Parathyroid adenoma (tissue), 2 donors: ENCODE measurements around the gene KCNK4.

Experiments used
- H2AFZ ChIP-seq: fragments of 300-600 bp; sonication (generic); one replicate; pipeline ENCODE4 v1.7.0; 2017; ENCODE audit warnings: antibody characterized with exemption, mild to moderate bottlenecking
- H3K27ac ChIP-seq: fragments of 300-600 bp; sonication (generic); one replicate; pipeline ENCODE4 v1.7.0; 2017
- H3K27me3 ChIP-seq: fragments of 300-600 bp; sonication (generic); one replicate; pipeline ENCODE4 v1.7.0; 2017; ENCODE audit warnings: low read length; ENCODE audit not compliant: control insufficient read depth, insufficient read depth
- H3K36me3 ChIP-seq: fragments of 300-600 bp; sonication (generic); one replicate; pipeline ENCODE4 v1.7.0; 2017; ENCODE audit warnings: low read length; ENCODE audit not compliant: control insufficient read depth, insufficient read depth
- H3K4me1 ChIP-seq: fragments of 300-600 bp; sonication (generic); one replicate; pipeline ENCODE4 v1.7.0; 2017; ENCODE audit warnings: control low read depth
- H3K4me2 ChIP-seq: fragments of 300-600 bp; sonication (generic); one replicate; pipeline ENCODE4 v1.7.0; 2017; ENCODE audit warnings: low read length
- H3K4me3 ChIP-seq: fragments of 300-600 bp; sonication (generic); one replicate; pipeline ENCODE4 v1.7.0; 2017; ENCODE audit warnings: low read depth, low read length
- H3K79me2 ChIP-seq: fragments of 300-600 bp; sonication (generic); one replicate; pipeline ENCODE4 v1.7.0; 2017; ENCODE audit warnings: control low read depth
- H3K9ac ChIP-seq: fragments of 300-600 bp; sonication (generic); one replicate; pipeline ENCODE4 v1.7.0; 2017; ENCODE audit warnings: mild to moderate bottlenecking
- H3K9me3 ChIP-seq: fragments of 300-600 bp; sonication (generic); one replicate; pipeline ENCODE4 v1.7.0; 2017; ENCODE audit warnings: low read length; ENCODE audit not compliant: control insufficient read depth
- TF ChIP-seq, protein P1 (sequence below): fragments of 300-600 bp; sonication (generic); IDR thresholded peaks from one replicate; pipeline ENCODE4 v1.7.0; 2017; ENCODE audit warnings: antibody characterized with exemption, mild to moderate bottlenecking
- donor health status: primary hyperparathyroidism.

Gene KCNK4

GRCh38 chr11:64295760-64296159, 4.7 kb downstream of the KCNK4 start:
- Histone ChIP-seq H3K4me2 (no peak overlapping the region), H3K27ac (no peak overlapping the region), H2AFZ (no peak overlapping the region), H3K4me1 (peaks cover 3% of the 10 kb centered on the region), H3K79me2 (no peaks in the 10 kb centered on the region), H3K9me3 (no peaks in the 10 kb centered on the region), H3K36me3 (no peaks in the 10 kb centered on the region), H3K27me3 (no peaks in the 10 kb centered on the region), H3K4me3 (no peak overlapping the region), H3K9ac (no peak overlapping the region)
- TF ChIP-seq, protein P1, sequence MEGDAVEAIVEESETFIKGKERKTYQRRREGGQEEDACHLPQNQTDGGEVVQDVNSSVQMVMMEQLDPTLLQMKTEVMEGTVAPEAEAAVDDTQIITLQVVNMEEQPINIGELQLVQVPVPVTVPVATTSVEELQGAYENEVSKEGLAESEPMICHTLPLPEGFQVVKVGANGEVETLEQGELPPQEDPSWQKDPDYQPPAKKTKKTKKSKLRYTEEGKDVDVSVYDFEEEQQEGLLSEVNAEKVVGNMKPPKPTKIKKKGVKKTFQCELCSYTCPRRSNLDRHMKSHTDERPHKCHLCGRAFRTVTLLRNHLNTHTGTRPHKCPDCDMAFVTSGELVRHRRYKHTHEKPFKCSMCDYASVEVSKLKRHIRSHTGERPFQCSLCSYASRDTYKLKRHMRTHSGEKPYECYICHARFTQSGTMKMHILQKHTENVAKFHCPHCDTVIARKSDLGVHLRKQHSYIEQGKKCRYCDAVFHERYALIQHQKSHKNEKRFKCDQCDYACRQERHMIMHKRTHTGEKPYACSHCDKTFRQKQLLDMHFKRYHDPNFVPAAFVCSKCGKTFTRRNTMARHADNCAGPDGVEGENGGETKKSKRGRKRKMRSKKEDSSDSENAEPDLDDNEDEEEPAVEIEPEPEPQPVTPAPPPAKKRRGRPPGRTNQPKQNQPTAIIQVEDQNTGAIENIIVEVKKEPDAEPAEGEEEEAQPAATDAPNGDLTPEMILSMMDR: no peak

DNA sequence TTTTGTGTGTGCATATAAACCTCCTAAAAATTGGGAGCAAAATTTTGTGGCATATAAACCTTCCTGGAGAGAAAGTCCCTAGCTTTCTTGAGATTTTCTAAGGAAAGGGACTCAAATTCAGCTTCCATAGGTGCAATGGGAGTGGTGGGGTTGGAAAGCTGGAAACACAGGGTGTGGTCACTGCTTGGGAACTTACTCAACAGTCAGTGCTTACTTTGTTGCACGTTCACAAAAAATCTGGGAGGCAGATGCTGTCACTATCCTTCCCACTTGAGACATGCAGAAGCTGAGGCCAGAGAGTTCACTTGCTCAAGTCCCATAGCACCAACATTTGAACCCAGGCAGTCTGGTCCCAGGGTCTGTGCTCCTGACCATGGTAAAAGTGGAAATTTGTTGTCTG, 5.1 kb downstream of the KCNK4 start:
- Histone ChIP-seq H3K4me1 (peaks cover 3% of the 10 kb centered on the region), H3K36me3 (no peaks in the 10 kb centered on the region), H3K27me3 (no peaks in the 10 kb centered on the region), H2AFZ (no peak overlapping the region), H3K9ac (no peak overlapping the region), H3K27ac (no peak overlapping the region), H3K9me3 (no peaks in the 10 kb centered on the region), H3K4me3 (no peak overlapping the region), H3K79me2 (no peaks in the 10 kb centered on the region), H3K4me2 (no peak overlapping the region)
- TF ChIP-seq, protein P1: no peak

- Histone ChIP-seq H3K27me3 (no peaks in the 10 kb centered on the region), H3K9me3 (no peaks in the 10 kb centered on the region), H2AFZ (no peak overlapping the region), H3K4me3 (no peak overlapping the region), H3K4me1 (peaks cover 3% of the 10 kb centered on the region), H3K36me3 (no peaks in the 10 kb centered on the region), H3K27ac (no peak overlapping the region), H3K9ac (no peak overlapping the region), H3K79me2 (no peaks in the 10 kb centered on the region), H3K4me2 (no peak overlapping the region)
- TF ChIP-seq, protein P1: no peak
These were observed 6.0 kb downstream of the KCNK4 start for GRCh38 chr11:64296830-64297698.

DNA sequence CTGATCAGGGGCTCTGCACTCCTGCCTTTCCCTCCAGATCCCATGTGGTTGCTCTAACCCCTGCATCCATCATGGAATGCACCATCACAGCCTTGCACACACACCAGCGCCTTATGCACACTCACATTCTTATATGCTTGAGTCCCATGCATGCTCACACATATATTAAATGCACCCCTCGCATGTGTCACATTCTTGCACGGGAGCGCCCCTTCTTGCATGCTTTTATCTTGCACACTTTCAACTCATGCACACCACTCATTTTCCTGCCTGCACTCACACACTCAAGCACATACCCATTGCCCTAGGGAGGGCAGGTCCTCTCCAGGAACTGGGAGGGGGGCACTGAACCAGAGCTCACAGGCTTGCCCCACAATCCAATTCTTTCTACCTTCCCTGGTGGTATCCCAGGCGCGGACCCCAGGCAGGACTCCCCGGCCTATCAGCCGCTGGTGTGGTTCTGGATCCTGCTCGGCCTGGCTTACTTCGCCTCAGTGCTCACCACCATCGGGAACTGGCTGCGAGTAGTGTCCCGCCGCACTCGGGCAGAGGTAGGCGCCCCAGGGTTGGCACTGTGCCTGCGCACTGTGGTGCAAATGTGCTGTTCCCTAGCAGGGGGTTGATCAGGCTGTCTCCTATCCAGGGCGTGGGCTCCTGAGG, 6.7 kb downstream of the KCNK4 start:
- no peaks in the 10 kb centered on the region for H3K36me3 ChIP-seq
- no peak overlapping the region for H3K9ac ChIP-seq
- TF ChIP-seq, protein P1: no peak
- no peak overlapping the region for H2AFZ ChIP-seq
- H3K4me2 ChIP-seq: no peak overlapping the region
- no peak overlapping the region for H3K27ac ChIP-seq
- H3K4me1 ChIP-seq: peaks cover 3% of the 10 kb centered on the region
- no peaks in the 10 kb centered on the region for H3K9me3 ChIP-seq
- no peak overlapping the region for H3K4me3 ChIP-seq
- no peaks in the 10 kb centered on the region for H3K79me2 ChIP-seq
- no peaks in the 10 kb centered on the region for H3K27me3 ChIP-seq
